CD14-positive monocyte (primary cell): ENCODE results near the gene RMND5A. TPM values are rescaled to one million over a fixed set of nuclear protein-coding genes. Genes with fewer than 3 reads are reported as not detected.

Source experiments
- DNase-seq, 3 donors: peaks; one replicate each; pipeline ENCODE4 v3.0.0-alpha.2; 2011 to 2022
- H2AFZ ChIP-seq: 2 replicates; pipeline ENCODE4 v1.6.0; 2012; ENCODE audit warnings: mild to moderate bottlenecking, low read depth, low read length, inconsistent platforms; ENCODE audit not compliant: insufficient read depth, poor library complexity, severe bottlenecking
- H3K27ac ChIP-seq, 2 donors: 1 replicate in 1 of 2; 2 replicates in 1 of 2; pipeline ENCODE4 v1.5.1; 2012 to 2013; ENCODE audit warnings: low read length in 2 of 2, control low read depth in 1 of 2, inconsistent platforms in 1 of 2, low read depth in 1 of 2, mild to moderate bottlenecking in 1 of 2
- H3K27me3 ChIP-seq, 2 donors: one replicate each; pipeline versions ENCODE4 v1.6.0 to v1.6.1; 2011 to 2013; ENCODE audit warnings: low read length in 2 of 2; ENCODE audit not compliant: control insufficient read depth in 2 of 2, insufficient read depth in 2 of 2
- H3K36me3 ChIP-seq, 2 donors: replicated peaks in 1 of 2; 1 replicate in 1 of 2; 2 replicates in 1 of 2; pipeline versions ENCODE4 v1.5.1 to v1.6.1; 2012 to 2013; ENCODE audit warnings: low read length in 2 of 2, control low read depth in 1 of 2, inconsistent platforms in 1 of 2, mild to moderate bottlenecking in 1 of 2; ENCODE audit not compliant: insufficient read depth in 2 of 2, control insufficient read depth in 1 of 2
- H3K4me1 ChIP-seq, 2 donors: 1 replicate in 1 of 2; 2 replicates in 1 of 2; pipeline versions ENCODE4 v1.5.1 to v1.6.1; 2012 to 2013; ENCODE audit warnings: low read length in 2 of 2, control low read depth in 1 of 2, inconsistent platforms in 1 of 2, mild to moderate bottlenecking in 1 of 2, moderate library complexity in 1 of 2; ENCODE audit not compliant: insufficient read depth in 2 of 2, control insufficient read depth in 1 of 2
- H3K4me2 ChIP-seq: replicated peaks from 2 replicates; pipeline ENCODE3; 2012; ENCODE audit warnings: low read length, moderate library complexity, mild to moderate bottlenecking; ENCODE audit not compliant: poor library complexity, severe bottlenecking; ENCODE audit errors: extremely low read depth
- H3K4me3 ChIP-seq, 3 experiments: fragments of 200-600 bp in 1 of 3; sonication (generic) in 1 of 3; replicated peaks in 1 of 3; 1 replicate in 2 of 3; 2 replicates in 1 of 3; pipeline ENCODE4 v1.5.1; 2011 to 2013; ENCODE audit warnings: low read length in 3 of 3, mild to moderate bottlenecking in 3 of 3, control low read depth in 2 of 3, low read depth in 2 of 3, inconsistent platforms in 1 of 3, moderate library complexity in 1 of 3
- H3K79me2 ChIP-seq: 2 replicates; pipeline ENCODE4 v1.6.0; 2012; ENCODE audit warnings: mild to moderate bottlenecking, control low read depth, inconsistent platforms, low read length, moderate library complexity; ENCODE audit not compliant: insufficient read depth
- H3K9ac ChIP-seq: 2 replicates; pipeline ENCODE4 v1.6.0; 2017; ENCODE audit warnings: low read length, mild to moderate bottlenecking; ENCODE audit not compliant: insufficient read depth, poor library complexity, severe bottlenecking
- H3K9me3 ChIP-seq, 2 donors: replicated peaks in 1 of 2; 1 replicate in 1 of 2; 2 replicates in 1 of 2; pipeline versions ENCODE4 v1.5.1 to v1.6.1; 2012 to 2013; ENCODE audit warnings: low read length in 2 of 2, control low read depth in 1 of 2; ENCODE audit not compliant: control insufficient read depth in 1 of 2, insufficient read depth in 1 of 2
- H4K20me1 ChIP-seq: 2 replicates; pipeline ENCODE4 v1.6.0; 2012; ENCODE audit warnings: mild to moderate bottlenecking, low read length, control low read depth, moderate library complexity; ENCODE audit not compliant: insufficient read depth
- H3K27ac Mint-ChIP-seq, 7 donors: one replicate each; pipeline ENCODE4 v1.8.0; 2020; ENCODE audit warnings: mild to moderate bottlenecking in 7 of 7, mixed read lengths in 7 of 7, moderate library complexity in 6 of 7, inconsistent platforms in 2 of 7
- H3K27me3 Mint-ChIP-seq, 3 donors: one replicate each; pipeline ENCODE4 v1.8.0; 2021 to 2022; ENCODE audit warnings: low read depth in 3 of 3, mild to moderate bottlenecking in 3 of 3, mixed read lengths in 3 of 3, moderate library complexity in 3 of 3, inconsistent platforms in 1 of 3
- H3K36me3 Mint-ChIP-seq, 2 donors: one replicate each; pipeline ENCODE4 v1.8.0; 2020; ENCODE audit warnings: mixed read lengths in 2 of 2, inconsistent platforms in 1 of 2, mild to moderate bottlenecking in 1 of 2
- H3K4me1 Mint-ChIP-seq: one replicate; pipeline ENCODE4 v1.8.0; 2020; ENCODE audit warnings: mild to moderate bottlenecking, mixed read lengths
- H3K4me3 Mint-ChIP-seq, 2 donors: one replicate each; pipeline ENCODE4 v1.8.0; 2020; ENCODE audit warnings: mild to moderate bottlenecking in 2 of 2, mixed read lengths in 2 of 2, moderate library complexity in 1 of 2
- H3K9me3 Mint-ChIP-seq, 7 donors: one replicate each; pipeline ENCODE4 v1.8.0; 2020 to 2022; ENCODE audit warnings: mixed read lengths in 7 of 7, mild to moderate bottlenecking in 6 of 7, moderate library complexity in 6 of 7, inconsistent platforms in 2 of 7
- WGBS: methylation state at CpG from one replicate; pipeline ENCODE4 v1.1.5; 2013; ENCODE audit warnings: missing lambda C conversion rate; ENCODE audit not compliant: insufficient coverage; 5-methylcytosine and 5-hydroxymethylcytosine counted together
- intact Hi-C, 2 donors: fragments of 100-400 bp; cut with micrococcal nuclease; formaldehyde crosslinking; loops; one replicate each; pipeline versions ENCODE4 v1.15.0 to v1.15.1; 2023
- polyA plus RNA-seq, 3 donors: library from polyadenylated mRNA; depleted of rRNA in 1 of 3; unstranded in 2 of 3; stranded (reverse) in 1 of 3; fragments of 300-500 nt in 2 of 3; fragments of >200 nt in 1 of 3; fragmentation: Illumina TruSeq in 2 of 3; gene quantifications; 1 replicate in 2 of 3; 2 replicates in 1 of 3; pipeline ENCODE4 v1.2.3, GENCODE V29; 2012 to 2021
- TF ChIP-seq, protein P1 (sequence below): fragments of 200-600 bp; IDR thresholded peaks from one replicate; pipeline ENCODE4 v1.8.0; 2022; ENCODE audit warnings: antibody characterized with exemption, mild to moderate bottlenecking

RMND5A gene
- polyA plus RNA-seq, 3 donors, result 18.5 to 20.3 (median 18.9) TPM

DNA sequence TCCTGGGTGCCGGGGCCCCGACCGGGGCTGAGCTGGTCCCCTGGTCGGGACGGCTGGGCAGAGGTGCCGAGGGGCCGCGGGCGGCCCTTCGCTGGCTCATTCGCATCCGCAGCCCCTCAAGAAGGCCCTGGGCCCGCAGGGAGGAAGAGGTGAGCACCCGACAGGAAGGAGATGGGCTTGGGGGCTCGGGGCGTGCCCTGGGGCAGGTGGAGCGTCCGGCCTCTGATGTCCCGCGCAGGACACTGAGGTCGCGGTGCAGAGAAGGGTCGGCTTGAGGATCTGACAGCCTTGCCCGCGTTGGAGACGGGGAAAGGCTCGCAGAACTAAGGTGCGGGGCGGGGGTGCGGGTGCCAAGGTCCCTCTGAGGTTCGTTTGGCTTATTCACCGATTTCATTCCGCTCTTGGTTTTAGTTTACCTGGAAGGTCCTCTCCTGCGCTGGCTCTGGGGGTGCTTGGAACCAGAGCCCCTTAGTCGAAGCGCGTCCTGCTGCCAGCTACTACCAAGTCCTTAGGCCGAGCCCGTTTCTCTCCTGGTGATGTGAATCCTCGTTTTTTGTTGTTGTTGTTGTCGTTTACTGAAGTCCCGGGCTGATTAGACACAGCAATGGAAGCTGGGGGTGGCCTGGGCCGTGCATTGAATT is 89.5 kb downstream of the RMND5A start:
- peaks cover 26 to 28% of the 10 kb centered on the region in 2 donors for H3K4me1 ChIP-seq
- no peak overlapping the region for H3K27ac ChIP-seq
- H3K4me1 Mint-ChIP-seq, result peaks cover 26% of the 10 kb centered on the region
- H3K27me3 ChIP-seq, result peaks cover 25 to 53% of the 10 kb centered on the region in 2 donors
- H3K4me3 Mint-ChIP-seq, result peak overlapping the region; percentile 48 to 78
- peak overlapping the region in 1 of 3 experiments; percentile 31 for H3K4me3 ChIP-seq
- peaks cover 50 to 73% (median 62%) of the 10 kb centered on the region in 3 donors for H3K27me3 Mint-ChIP-seq
- H2AFZ ChIP-seq, result peak overlapping the region; percentile 55
- no peaks in the 10 kb centered on the region for H3K79me2 ChIP-seq
- H3K36me3 Mint-ChIP-seq, result peaks cover 0 to 1% of the 10 kb centered on the region in 2 donors
- no peaks in the 10 kb centered on the region for H3K36me3 ChIP-seq
- TF ChIP-seq, protein P1, sequence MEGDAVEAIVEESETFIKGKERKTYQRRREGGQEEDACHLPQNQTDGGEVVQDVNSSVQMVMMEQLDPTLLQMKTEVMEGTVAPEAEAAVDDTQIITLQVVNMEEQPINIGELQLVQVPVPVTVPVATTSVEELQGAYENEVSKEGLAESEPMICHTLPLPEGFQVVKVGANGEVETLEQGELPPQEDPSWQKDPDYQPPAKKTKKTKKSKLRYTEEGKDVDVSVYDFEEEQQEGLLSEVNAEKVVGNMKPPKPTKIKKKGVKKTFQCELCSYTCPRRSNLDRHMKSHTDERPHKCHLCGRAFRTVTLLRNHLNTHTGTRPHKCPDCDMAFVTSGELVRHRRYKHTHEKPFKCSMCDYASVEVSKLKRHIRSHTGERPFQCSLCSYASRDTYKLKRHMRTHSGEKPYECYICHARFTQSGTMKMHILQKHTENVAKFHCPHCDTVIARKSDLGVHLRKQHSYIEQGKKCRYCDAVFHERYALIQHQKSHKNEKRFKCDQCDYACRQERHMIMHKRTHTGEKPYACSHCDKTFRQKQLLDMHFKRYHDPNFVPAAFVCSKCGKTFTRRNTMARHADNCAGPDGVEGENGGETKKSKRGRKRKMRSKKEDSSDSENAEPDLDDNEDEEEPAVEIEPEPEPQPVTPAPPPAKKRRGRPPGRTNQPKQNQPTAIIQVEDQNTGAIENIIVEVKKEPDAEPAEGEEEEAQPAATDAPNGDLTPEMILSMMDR, result no peak
- intact Hi-C loops, result no loop called here
- peak overlapping the region; percentile 74 for H3K4me2 ChIP-seq
- no peaks in the 10 kb centered on the region for H4K20me1 ChIP-seq
- peaks cover 0 to 12% (median 3%) of the 10 kb centered on the region in 7 donors for H3K9me3 Mint-ChIP-seq
- WGBS, result 21% methylated on average over 33 of the region's 43 CpGs
- H3K27ac Mint-ChIP-seq, result no peak overlapping the region
- H3K9ac ChIP-seq, result no peak overlapping the region
- H3K9me3 ChIP-seq, result peaks cover 0 to 7% of the 10 kb centered on the region in 2 donors
- no peak for DNase-seq

DNA sequence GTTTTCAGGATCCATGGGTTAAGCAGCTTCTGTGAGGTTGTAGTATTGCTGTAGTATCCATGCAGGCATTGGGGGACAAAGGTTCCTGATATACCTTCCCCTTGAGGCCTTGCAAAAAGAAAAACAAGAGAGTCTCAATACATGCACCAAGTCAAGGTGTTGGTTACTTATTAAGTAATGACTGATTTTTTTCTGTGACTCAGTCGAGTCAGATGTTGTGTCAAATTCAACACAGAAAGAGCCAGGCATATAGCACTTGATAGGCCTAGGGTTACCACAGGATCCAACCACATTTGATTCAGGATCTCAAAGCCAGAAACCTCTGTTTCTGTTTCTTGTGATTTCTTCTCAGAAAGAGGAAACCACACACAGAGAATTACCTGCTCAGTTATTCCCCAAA is 95.5 kb downstream of the RMND5A start:
- Mint-ChIP-seq H3K4me1 (no peaks in the 10 kb centered on the region), H3K36me3 (no peaks in the 10 kb centered on the region), H3K27me3 (peaks cover 5 to 22% (median 11%) of the 10 kb centered on the region in 3 donors), H3K9me3 (no peaks in the 10 kb centered on the region), H3K27ac (no peak overlapping the region), H3K4me3 (no peak overlapping the region)
- Histone ChIP-seq H3K27ac (no peak overlapping the region), H3K27me3 (peaks cover 0 to 6% of the 10 kb centered on the region in 2 donors), H3K36me3 (no peaks in the 10 kb centered on the region), H3K79me2 (no peaks in the 10 kb centered on the region), H2AFZ (no peak overlapping the region), H3K4me3 (no peak overlapping the region), H3K9me3 (no peaks in the 10 kb centered on the region), H3K9ac (no peak overlapping the region), H3K4me1 (no peaks in the 10 kb centered on the region), H3K4me2 (no peak overlapping the region), H4K20me1 (no peaks in the 10 kb centered on the region)
- TF ChIP-seq, protein P1, result no peak
- no CpG with 5 or more reads among the region's 1 CpG for WGBS
- no peak for DNase-seq
- intact Hi-C loops, result no loop called here
